Stomach smooth muscle (tissue), 2 donors: ENCODE data around the gene CT47C1.

Experiments
- H3K27ac ChIP-seq: one replicate; pipeline ENCODE4 v1.7.0; 2013; ENCODE audit warnings: mild to moderate bottlenecking, low read length, inconsistent platforms
- H3K27me3 ChIP-seq, 2 donors: one replicate each; pipeline ENCODE4 v1.7.0; 2013; ENCODE audit warnings: low read length in 2 of 2; ENCODE audit not compliant: insufficient read depth in 2 of 2, control insufficient read depth in 1 of 2
- H3K36me3 ChIP-seq, 2 donors: one replicate each; pipeline ENCODE4 v1.7.0; 2013; ENCODE audit warnings: low read length in 2 of 2; ENCODE audit not compliant: control insufficient read depth in 2 of 2, insufficient read depth in 2 of 2
- H3K4me1 ChIP-seq: one replicate; pipeline ENCODE4 v1.7.0; 2013; ENCODE audit warnings: low read length; ENCODE audit not compliant: control insufficient read depth, insufficient read depth
- H3K4me3 ChIP-seq, 2 donors: one replicate each; pipeline ENCODE4 v1.7.0; 2013; ENCODE audit warnings: low read length in 2 of 2
- H3K9ac ChIP-seq, 2 donors: one replicate each; pipeline ENCODE4 v1.7.0; 2013; ENCODE audit warnings: low read length in 2 of 2, mild to moderate bottlenecking in 1 of 2
- H3K9me3 ChIP-seq, 2 donors: one replicate each; pipeline ENCODE4 v1.7.0; 2013; ENCODE audit warnings: low read length in 2 of 2; ENCODE audit not compliant: control insufficient read depth in 2 of 2
- donor health status: healthy.
- donor health status: Pancreatic carcinoma.

Gene CT47C1

DNA sequence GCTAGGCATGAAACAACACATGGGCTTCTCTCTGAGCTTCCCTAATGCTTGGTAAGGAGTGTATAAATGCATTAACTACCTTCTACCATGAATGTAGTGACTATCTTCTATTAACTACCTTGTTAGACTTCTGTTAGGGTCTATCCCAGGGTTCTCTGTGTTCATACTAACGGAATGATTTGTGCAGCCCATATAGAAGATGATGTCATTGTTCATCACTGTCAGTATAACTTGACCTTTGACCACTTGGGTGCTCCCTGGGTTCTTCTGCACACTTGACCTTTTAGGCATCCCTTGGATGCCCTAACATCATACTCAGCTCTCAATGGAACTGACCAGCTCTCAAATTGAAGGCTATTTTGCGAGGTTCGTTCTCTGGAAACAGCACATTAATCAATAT, 30.8 kb upstream of the CT47C1 start:
- Histone ChIP-seq H3K9ac (no peak overlapping the region), H3K4me3 (no peak overlapping the region), H3K4me1 (peaks cover 12% of the 10 kb centered on the region), H3K27me3 (no peaks in the 10 kb centered on the region), H3K27ac (no peak overlapping the region), H3K9me3 (no peaks in the 10 kb centered on the region), H3K36me3 (no peaks in the 10 kb centered on the region)

DNA sequence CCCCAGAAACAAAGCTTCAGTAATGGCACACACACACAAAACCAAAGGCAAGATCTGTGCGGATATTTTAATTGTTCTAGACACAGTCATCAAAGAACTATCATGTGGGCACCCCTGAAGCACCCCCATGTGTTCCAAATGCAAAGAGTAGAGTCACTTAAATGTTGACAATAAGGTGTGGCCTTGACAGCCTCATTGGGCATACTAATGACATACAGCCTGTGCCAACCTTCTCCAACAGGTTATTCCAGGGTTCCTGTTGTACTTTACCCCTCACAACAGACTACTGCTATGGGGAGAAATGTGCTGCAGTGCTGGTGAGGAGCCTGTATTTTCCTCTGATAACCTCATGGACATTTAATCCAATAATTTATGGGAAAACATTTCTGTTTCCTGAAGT, 29.8 kb upstream of the CT47C1 start:
- Histone ChIP-seq H3K27ac (no peak overlapping the region), H3K27me3 (no peaks in the 10 kb centered on the region), H3K36me3 (no peaks in the 10 kb centered on the region), H3K9me3 (no peaks in the 10 kb centered on the region), H3K4me3 (no peak overlapping the region), H3K4me1 (peaks cover 12% of the 10 kb centered on the region), H3K9ac (no peak overlapping the region)

DNA sequence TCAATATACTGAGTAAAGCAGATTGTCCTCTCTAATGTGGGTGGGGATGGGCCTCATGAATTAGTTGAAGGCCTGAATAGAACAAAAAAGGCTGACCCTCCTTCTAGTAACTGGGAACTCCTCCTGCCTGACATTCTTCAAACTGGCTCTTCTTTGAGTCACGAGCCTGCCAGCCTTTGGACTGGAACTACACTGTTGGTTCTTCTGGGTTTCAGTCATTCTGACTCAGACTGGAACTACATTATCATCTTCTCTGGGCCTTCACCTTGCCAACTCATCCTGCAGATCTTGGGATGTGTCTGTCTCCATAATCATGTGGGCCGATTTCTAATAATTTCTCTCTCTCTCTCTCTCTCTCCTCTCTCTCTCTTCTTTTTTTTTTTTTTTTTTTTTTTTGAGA, 26.9 kb upstream of the CT47C1 start:
- Histone ChIP-seq H3K4me3 (no peak overlapping the region), H3K36me3 (no peaks in the 10 kb centered on the region), H3K27me3 (no peaks in the 10 kb centered on the region), H3K4me1 (peaks cover 5% of the 10 kb centered on the region), H3K9ac (no peak overlapping the region), H3K9me3 (no peaks in the 10 kb centered on the region), H3K27ac (no peak overlapping the region)

DNA sequence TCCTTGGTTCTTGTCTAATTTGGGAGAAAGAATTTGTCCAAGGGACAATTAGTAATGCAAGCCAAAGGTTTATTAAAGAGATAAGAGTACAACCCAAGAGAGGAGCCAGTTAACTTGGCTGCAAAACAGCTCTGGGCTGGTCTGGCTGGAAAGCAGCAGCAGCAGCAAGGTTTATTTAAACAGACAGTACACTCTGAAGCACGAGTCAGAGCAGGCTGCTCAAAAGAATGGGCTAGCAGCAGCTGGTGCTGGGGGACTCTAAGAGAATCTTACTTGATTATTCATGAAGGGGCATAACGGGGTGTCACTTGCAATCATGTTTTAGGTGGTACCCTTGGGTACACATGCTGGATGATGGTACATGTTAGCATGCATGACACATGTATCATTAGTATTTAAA, 17.1 kb upstream of the CT47C1 start:
- H3K4me3 ChIP-seq: no peak overlapping the region
- no peaks in the 10 kb centered on the region for H3K27me3 ChIP-seq
- no peak overlapping the region for H3K27ac ChIP-seq
- no peaks in the 10 kb centered on the region for H3K36me3 ChIP-seq
- no peaks in the 10 kb centered on the region for H3K9me3 ChIP-seq
- no peak overlapping the region for H3K9ac ChIP-seq
- no peaks in the 10 kb centered on the region for H3K4me1 ChIP-seq

DNA sequence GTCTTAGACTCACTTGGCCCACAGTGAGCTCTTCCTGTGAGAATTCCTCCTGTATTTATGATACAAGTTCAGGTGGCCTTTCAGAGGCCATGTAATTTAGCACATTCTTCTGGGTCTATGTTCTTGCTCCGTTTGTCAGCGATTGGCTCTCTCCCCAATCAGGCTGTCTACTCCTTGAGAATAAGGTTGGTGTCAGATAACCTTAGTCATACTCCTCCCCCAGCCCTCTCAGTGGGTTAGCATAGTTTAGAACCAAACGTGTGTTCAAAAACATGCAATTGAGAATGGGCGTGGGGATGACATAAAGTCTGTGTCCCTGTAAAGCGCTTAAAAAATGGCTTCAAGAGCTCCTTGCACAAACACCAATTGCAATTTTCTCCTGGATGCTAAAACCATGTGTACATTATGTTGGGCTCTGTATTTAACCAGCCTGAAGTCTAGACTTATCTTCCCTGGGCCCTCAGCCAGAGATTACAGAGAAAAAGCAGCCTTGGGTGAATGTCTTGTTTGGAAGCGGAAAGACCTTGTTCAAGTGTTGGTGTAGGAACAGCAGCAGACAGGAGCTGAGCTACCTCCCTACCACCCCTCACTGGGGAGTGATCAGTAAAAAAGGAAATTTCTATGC, 9.9 kb upstream of the CT47C1 start:
- no peaks in the 10 kb centered on the region for H3K36me3 ChIP-seq
- no peaks in the 10 kb centered on the region for H3K27me3 ChIP-seq
- H3K4me1 ChIP-seq: no peaks in the 10 kb centered on the region
- no peaks in the 10 kb centered on the region for H3K9me3 ChIP-seq
- H3K4me3 ChIP-seq: no peak overlapping the region
- no peak overlapping the region for H3K9ac ChIP-seq
- H3K27ac ChIP-seq: no peak overlapping the region

DNA sequence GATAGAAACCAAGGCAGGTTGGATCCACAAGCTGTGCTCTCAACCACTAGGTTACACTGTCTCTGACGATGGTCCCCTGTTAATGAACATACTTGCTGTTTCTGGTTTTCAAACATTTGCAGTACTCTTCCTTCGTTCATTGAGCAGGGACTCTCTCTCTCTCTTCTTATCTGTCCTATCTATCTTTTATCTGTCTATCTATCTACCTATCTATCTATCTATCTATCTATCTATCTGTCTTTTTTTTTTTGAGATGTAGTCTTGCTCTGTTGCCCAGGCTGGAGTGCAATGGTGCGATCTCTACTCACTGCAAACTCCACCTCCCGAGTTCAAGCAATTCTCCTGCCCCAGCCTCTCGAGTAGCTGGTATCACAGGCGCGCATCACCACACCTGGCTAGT, 9.4 kb upstream of the CT47C1 start:
- H3K4me3 ChIP-seq: no peak overlapping the region
- no peak overlapping the region for H3K9ac ChIP-seq
- H3K27ac ChIP-seq: no peak overlapping the region
- H3K36me3 ChIP-seq: no peaks in the 10 kb centered on the region
- no peaks in the 10 kb centered on the region for H3K4me1 ChIP-seq
- no peaks in the 10 kb centered on the region for H3K27me3 ChIP-seq
- H3K9me3 ChIP-seq: no peaks in the 10 kb centered on the region

DNA sequence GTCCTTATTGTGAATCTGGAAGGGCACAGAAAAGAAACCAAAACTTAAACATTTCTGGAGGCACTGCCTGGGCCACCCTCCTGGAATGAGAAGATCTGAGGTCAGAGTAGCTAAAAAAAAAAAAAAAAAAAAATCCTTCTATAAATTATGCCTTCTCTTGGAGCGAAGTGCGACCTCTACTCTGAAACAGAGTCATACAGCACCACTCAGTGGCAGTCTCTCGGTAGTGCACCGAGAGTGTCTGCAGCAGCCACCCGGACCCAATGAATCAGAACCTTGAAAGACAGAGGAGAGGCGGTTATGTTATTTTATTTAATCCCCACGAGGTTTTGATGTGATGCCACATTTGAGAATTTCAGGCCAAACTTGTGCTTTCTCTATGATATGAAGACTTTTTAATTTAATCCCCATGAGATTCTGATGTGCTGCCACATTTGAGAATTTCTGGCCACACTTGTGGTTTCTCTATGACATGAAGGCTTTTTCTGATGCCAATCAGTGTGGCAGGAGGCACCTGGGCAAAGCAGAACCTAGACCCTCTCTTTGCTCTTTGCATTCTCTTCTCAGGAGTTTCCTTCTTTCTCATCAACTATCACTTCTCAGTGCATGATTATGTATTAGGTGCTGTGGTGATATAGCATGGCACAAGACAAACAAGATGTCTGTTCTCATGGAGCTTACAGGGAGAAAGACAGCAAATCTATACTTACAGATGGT, 5.6 kb upstream of the CT47C1 start:
- H3K27me3 ChIP-seq: peaks cover 0 to 6% of the 10 kb centered on the region in 2 donors
- no peaks in the 10 kb centered on the region for H3K4me1 ChIP-seq
- no peaks in the 10 kb centered on the region for H3K36me3 ChIP-seq
- H3K9me3 ChIP-seq: no peaks in the 10 kb centered on the region
- no peak overlapping the region for H3K9ac ChIP-seq
- no peak overlapping the region for H3K4me3 ChIP-seq
- H3K27ac ChIP-seq: no peak overlapping the region

DNA sequence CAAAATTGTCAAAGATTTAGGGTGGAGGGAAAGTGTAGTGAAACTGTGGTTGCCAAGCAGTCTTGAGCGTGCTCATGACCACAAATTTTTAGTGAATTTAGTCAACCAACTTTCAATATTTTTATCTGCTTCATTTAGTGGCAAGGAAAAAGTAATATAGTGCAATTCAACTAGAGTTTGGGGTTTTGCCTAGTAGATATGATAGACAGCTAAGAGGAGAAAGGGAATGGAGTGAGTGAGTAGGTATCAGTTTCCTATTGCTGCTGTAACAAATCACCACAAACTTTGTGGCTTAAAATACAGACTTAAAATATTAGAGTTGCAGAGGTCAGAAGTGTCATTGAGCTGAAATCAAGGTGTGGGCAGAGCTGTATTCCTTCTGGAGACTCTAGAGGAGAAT, 3.7 kb upstream of the CT47C1 start:
- H3K9ac ChIP-seq: no peak overlapping the region
- H3K27me3 ChIP-seq: peaks cover 0 to 6% of the 10 kb centered on the region in 2 donors
- no peaks in the 10 kb centered on the region for H3K9me3 ChIP-seq
- no peaks in the 10 kb centered on the region for H3K36me3 ChIP-seq
- H3K4me1 ChIP-seq: no peaks in the 10 kb centered on the region
- H3K27ac ChIP-seq: no peak overlapping the region
- H3K4me3 ChIP-seq: no peak overlapping the region

DNA sequence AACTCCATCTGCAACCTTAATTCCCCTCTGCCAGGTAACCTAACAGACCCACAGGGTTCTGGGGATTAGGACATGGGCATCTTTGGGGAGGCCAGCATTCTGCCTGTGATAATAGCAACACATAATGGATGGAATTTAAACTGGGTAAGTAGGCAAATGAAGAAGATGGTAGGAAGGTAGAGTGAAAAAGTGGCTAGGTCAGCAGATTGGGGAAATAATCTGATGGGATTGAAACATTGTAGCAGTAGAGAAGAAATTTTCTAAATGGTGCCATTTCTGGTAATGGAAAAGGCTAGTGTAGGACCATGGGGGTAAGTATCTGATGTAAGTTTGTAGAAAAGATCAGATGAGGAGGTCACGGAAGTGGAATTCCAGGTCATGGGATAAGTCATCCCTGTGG, 3.0 kb upstream of the CT47C1 start:
- Histone ChIP-seq H3K4me1 (no peaks in the 10 kb centered on the region), H3K36me3 (no peaks in the 10 kb centered on the region), H3K9ac (no peak overlapping the region), H3K4me3 (no peak overlapping the region), H3K27me3 (peaks cover 0 to 6% of the 10 kb centered on the region in 2 donors), H3K27ac (no peak overlapping the region), H3K9me3 (no peaks in the 10 kb centered on the region)

DNA sequence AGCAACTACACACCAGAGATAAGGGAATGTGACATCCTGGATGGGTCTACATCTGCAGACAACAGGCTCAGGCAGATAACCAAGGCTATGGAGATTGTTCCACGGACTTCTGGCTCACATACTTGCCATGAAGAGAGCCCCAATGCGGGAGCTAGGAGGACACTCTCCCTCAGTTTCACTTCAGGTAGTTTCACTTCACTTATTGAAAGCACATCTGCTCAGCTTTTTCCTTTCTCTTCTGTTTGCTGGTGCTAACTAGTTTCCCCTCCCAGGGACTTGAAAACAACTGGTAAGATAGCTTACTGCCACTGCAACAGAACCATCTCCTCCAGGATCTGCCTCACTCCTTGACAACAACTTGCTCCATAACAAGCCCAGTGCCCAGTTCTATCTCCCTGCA, 1.4 kb upstream of the CT47C1 start:
- Histone ChIP-seq H3K9me3 (no peaks in the 10 kb centered on the region), H3K27me3 (peaks cover 0 to 6% of the 10 kb centered on the region in 2 donors), H3K36me3 (no peaks in the 10 kb centered on the region), H3K4me1 (no peaks in the 10 kb centered on the region), H3K9ac (no peak overlapping the region), H3K4me3 (no peak overlapping the region), H3K27ac (no peak overlapping the region)

DNA sequence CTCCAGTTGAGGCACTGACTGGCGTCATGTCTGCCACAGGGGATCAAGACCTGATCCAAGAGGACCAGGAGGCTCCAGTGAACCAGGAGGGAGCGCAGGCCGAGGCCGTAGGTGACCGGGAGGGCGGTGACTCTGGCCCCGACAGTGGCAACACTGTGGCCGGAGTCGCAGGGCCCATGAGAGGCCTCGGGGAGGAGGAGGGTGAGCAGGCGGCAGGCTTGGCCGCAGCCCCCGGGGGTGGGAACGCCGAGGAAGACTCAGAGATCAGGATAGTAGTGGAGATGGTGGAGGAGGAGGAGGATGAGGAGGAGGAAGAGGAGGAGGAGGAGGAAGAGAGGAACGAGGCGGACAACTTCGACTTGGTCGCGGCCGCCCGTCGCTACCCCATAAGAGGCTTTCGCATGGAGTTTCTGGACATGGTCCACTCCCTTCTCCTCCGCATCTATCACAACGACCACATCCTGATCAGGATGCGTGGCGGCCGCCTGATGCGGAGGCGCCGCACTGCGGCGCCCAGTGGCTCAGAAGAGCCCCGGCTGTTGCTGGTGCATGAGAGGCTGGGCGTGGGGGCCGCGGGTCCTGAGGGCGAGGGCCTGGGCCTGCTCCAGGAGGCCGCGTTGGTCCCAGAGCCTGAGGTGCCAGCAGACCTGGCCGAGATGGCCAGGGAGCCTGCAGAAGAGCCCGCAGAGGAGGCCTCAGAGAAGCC, 560 bp downstream of the CT47C1 start:
- H3K27me3 ChIP-seq: peaks cover 0 to 12% of the 10 kb centered on the region in 2 donors

More for the DNA sequence above, 560 bp downstream of the CT47C1 start:
- Histone ChIP-seq H3K36me3 (no peaks in the 10 kb centered on the region), H3K27ac (no peak overlapping the region), H3K4me1 (no peaks in the 10 kb centered on the region), H3K9me3 (no peaks in the 10 kb centered on the region), H3K9ac (no peak overlapping the region), H3K4me3 (no peak overlapping the region)
